ENCODE data around the gene ZBP1. TPM values are rescaled to one million over a fixed set of nuclear protein-coding genes. Genes with fewer than 3 reads are reported as not detected.
A peak's percentile ranks its signal among the peaks of the same experiment; 100 is the strongest.

The ZBP1 gene
- total and polyA plus RNA-seq, 8 donors: 0.11 to 5.3 (median 0.39) TPM; not detected in 2

DNA sequence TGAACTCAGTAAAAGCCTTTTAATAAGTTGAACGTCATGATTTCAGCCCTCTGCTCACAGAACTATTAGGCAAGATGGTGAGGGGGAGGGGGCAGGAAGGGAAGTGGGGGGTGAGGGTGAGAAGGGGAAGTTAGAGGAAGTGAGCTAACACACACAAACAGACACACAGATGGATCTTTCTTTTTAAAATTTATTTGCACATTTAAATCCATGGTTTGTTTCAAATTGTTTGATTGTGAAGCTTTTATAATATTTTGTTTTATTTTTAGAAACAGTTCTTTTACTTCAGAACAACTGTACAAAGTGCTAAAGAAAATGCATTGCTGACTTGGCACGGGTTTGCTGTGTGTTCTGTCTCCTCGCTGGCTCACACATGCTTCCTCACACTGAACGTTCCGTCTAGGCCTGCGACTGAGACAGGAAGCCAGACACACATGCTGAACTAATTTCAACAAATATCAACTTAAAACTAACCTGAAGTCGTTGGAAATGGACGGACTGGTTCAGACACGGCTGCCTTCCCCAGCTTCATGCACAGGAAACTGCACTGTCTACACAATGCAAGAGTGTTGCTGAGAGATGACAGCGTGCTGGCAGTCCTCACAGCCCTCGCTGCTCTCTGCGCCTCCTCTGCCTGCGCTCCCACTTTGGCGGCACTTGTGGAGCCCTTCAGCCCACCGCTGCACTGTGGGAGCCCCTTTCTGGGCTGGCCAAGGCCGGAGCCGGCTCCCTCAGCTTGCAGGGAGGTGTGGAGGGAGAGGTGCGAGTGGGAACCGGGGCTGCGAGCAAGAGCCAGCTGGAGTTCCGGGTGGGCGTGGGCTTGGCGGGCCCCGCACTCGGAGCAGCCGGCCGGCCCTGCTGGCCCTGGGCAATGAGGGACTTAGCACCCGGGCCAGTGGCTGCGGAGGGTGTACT is 8.1 kb upstream of the ZBP1 start:
- ATAC-seq (peak; percentile 87), DNase-seq (peak; percentile 27 to 84 (median 66))
- Histone ChIP-seq H3K27ac (peak overlapping the region; percentile 78 to 94), H3K9me3 (peaks cover 0 to 6% of the 10 kb centered on the region in 2 donors), H3K27me3 (no peaks in the 10 kb centered on the region), H3K36me3 (no peaks in the 10 kb centered on the region), H3K4me1 (peaks cover 5 to 33% of the 10 kb centered on the region in 2 donors), H3K4me3 (peak overlapping the region in 1 of 2 donors; percentile 1)
- no peak for TF ChIP-seq CTCF (IDR thresholded peaks at IDR 0.05)
- intact Hi-C loops (cut with DNase I): no loop called here

- Histone ChIP-seq H3K9me3 (peaks cover 0 to 6% of the 10 kb centered on the region in 2 donors), H3K4me3 (no peak overlapping the region), H3K27ac (peak overlapping the region; percentile 78 to 94), H3K27me3 (no peaks in the 10 kb centered on the region), H3K36me3 (no peaks in the 10 kb centered on the region), H3K4me1 (peaks cover 5 to 33% of the 10 kb centered on the region in 2 donors)
- intact Hi-C loops (cut with DNase I): no loop called here
- ATAC-seq: no peak
- TF ChIP-seq CTCF (IDR thresholded peaks at IDR 0.05): no peak
- DNase-seq: no peak
Observed at GRCh38 chr20:57627339-57627738, 7.1 kb upstream of the ZBP1 start.

- Histone ChIP-seq H3K4me1 (peaks cover 5 to 37% of the 10 kb centered on the region in 2 donors), H3K36me3 (no peaks in the 10 kb centered on the region), H3K9me3 (peaks cover 0 to 6% of the 10 kb centered on the region in 2 donors), H3K27ac (no peak overlapping the region), H3K27me3 (no peaks in the 10 kb centered on the region), H3K4me3 (no peak overlapping the region)
- TF ChIP-seq CTCF (IDR thresholded peaks at IDR 0.05): no peak
- DNase-seq: no peak
- ATAC-seq: no peak
- intact Hi-C loops (cut with DNase I): no loop called here
Observed at GRCh38 chr20:57625978-57626377, 5.8 kb upstream of the ZBP1 start.

DNA sequence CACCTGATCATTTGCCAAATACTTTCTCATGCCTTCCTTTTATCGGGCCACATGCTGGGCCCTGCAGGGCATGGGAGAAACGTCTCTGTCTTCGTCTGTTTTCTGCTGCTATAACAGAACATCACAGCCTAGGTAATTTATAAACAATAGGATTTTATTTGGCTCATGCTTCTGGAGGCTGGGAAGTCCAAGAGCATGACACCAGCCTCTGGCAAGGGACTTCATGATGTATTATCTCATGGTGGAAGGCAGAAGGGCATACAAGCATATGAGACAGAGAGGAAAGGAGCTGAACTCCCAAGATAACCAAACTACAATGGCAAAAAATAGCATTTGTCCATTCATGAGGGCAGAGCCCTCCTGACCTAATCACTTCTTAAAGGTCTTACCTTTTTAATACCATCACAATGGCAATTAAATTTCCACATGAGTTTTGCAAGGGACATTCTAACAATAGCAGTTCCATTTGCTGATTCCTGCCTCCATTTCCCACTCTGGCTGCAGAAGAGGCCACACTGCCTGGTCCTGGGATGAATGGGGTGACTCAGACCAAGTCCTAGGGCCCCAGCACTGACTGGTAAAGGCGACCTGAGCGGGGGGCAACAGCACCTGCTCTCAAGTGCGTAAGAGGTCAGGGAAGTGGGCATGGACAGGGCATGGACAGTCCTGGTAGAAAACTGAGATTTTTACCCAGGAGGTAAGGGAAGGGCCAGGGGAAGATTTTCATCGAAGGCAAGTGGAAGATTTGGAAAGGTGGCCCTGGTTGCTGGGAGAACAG is 5.1 kb upstream of the ZBP1 start:
- H3K4me1 ChIP-seq: peaks cover 5 to 43% of the 10 kb centered on the region in 2 donors
- no peak overlapping the region for H3K27ac ChIP-seq
- H3K4me3 ChIP-seq: no peak overlapping the region
- no peaks in the 10 kb centered on the region for H3K36me3 ChIP-seq
- TF ChIP-seq CTCF (IDR thresholded peaks at IDR 0.05): no peak
- H3K9me3 ChIP-seq: peaks cover 0 to 6% of the 10 kb centered on the region in 2 donors
- intact Hi-C loops (cut with DNase I): no loop called here
- ATAC-seq (no peak), DNase-seq (peak in 1 of 4 donors; percentile 43)
- H3K27me3 ChIP-seq: no peaks in the 10 kb centered on the region

- ATAC-seq (no peak), DNase-seq (no peak)
- H3K27me3 ChIP-seq: no peaks in the 10 kb centered on the region
- H3K9me3 ChIP-seq: peaks cover 0 to 6% of the 10 kb centered on the region in 2 donors
- H3K4me3 ChIP-seq: no peak overlapping the region
- no peak overlapping the region for H3K27ac ChIP-seq
- TF ChIP-seq CTCF (IDR thresholded peaks at IDR 0.05): no peak
- no peaks in the 10 kb centered on the region for H3K36me3 ChIP-seq
- intact Hi-C loops (cut with DNase I): no loop called here
- peaks cover 5 to 45% of the 10 kb centered on the region in 2 donors for H3K4me1 ChIP-seq
Observed at GRCh38 chr20:57624124-57624523, 3.9 kb upstream of the ZBP1 start.
